Osteoblast (primary cell): Measurements from ENCODE around the gene NTNG1. TPM values are rescaled to one million over a fixed set of nuclear protein-coding genes. Genes with fewer than 3 reads are reported as not detected.

Source experiments
- DNase-seq: peaks from one replicate; pipeline ENCODE4 v3.0.0; 2011; ENCODE audit warnings: low spot score, mixed read lengths; ENCODE audit not compliant: insufficient read length; ENCODE audit errors: missing footprints
- H2AFZ ChIP-seq: 2 replicates; pipeline ENCODE4 v1.6.0; 2011; ENCODE audit warnings: mild to moderate bottlenecking, low read length
- H3K27ac ChIP-seq: 2 replicates; pipeline ENCODE4 v1.5.1; 2011; ENCODE audit warnings: mild to moderate bottlenecking, low read depth, low read length, moderate library complexity
- H3K27me3 ChIP-seq: 2 replicates; pipeline ENCODE4 v1.6.0; 2012; ENCODE audit warnings: mild to moderate bottlenecking, control low read depth, inconsistent platforms, low read length, moderate library complexity; ENCODE audit not compliant: insufficient read depth
- H3K36me3 ChIP-seq: 2 replicates; pipeline ENCODE4 v1.5.1; 2011; ENCODE audit warnings: mild to moderate bottlenecking, low read length, control low read depth, moderate library complexity; ENCODE audit not compliant: insufficient read depth
- H3K4me1 ChIP-seq: 2 replicates; pipeline ENCODE4 v1.5.1; 2011; ENCODE audit warnings: mild to moderate bottlenecking, low read length, control low read depth, moderate library complexity; ENCODE audit not compliant: insufficient read depth
- H3K4me2 ChIP-seq: 2 replicates; pipeline ENCODE4 v1.6.0; 2011; ENCODE audit warnings: mild to moderate bottlenecking, low read length; ENCODE audit not compliant: insufficient read depth
- H3K4me3 ChIP-seq: fragments of 200-600 bp; sonication (generic); 3 replicates; pipeline ENCODE4 v1.5.1; 2012; ENCODE audit warnings: mild to moderate bottlenecking, low read length, inconsistent platforms; ENCODE audit not compliant: insufficient read depth
- H3K79me2 ChIP-seq: 2 replicates; pipeline ENCODE4 v1.6.0; 2012; ENCODE audit warnings: mild to moderate bottlenecking, low read length, control low read depth, inconsistent platforms; ENCODE audit not compliant: insufficient read depth
- H3K9me3 ChIP-seq: 2 replicates; pipeline ENCODE4 v1.5.1; 2011; ENCODE audit warnings: low read depth, low read length, control low read depth
- H4K20me1 ChIP-seq: 2 replicates; pipeline ENCODE4 v1.6.0; 2012; ENCODE audit warnings: mild to moderate bottlenecking, low read length, control low read depth; ENCODE audit not compliant: insufficient read depth
- total RNA-seq: library from RNA; depleted of rRNA; stranded (reverse); fragments of >200 nt; gene quantifications from 2 replicates; pipeline ENCODE4 v1.2.3, GENCODE V29; 2012
- TF ChIP-seq, protein P1 (sequence below): IDR thresholded peaks from 2 replicates; pipeline ENCODE4 v1.5.1; 2011; ENCODE audit warnings: mild to moderate bottlenecking, low read depth, low read length, moderate library complexity; ENCODE audit errors: extremely low read depth

NTNG1 gene
- total RNA-seq, 1 donor: 3.6 TPM

DNA sequence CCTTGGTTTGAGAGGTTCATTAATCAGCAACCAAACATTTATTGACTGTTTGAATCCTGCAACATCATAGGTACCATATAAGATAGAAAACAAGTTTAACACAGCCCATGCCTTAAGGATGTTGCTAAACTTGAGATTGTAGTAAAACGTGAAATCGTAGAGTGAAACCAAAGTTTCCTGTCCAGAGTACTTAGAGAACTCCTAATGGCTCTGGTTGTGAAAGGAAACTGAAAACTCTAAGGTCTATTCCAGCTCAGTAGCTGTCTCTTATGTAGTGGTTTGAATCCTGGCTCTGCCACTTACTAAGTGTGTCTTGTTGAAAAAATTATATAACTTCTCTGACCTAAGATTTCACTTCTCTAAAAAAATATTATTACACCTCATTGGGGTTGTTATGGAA lies 310.9 kb downstream of the NTNG1 start:
- no peak for DNase-seq
- H3K4me3 ChIP-seq: no peak overlapping the region
- TF ChIP-seq, protein P1, sequence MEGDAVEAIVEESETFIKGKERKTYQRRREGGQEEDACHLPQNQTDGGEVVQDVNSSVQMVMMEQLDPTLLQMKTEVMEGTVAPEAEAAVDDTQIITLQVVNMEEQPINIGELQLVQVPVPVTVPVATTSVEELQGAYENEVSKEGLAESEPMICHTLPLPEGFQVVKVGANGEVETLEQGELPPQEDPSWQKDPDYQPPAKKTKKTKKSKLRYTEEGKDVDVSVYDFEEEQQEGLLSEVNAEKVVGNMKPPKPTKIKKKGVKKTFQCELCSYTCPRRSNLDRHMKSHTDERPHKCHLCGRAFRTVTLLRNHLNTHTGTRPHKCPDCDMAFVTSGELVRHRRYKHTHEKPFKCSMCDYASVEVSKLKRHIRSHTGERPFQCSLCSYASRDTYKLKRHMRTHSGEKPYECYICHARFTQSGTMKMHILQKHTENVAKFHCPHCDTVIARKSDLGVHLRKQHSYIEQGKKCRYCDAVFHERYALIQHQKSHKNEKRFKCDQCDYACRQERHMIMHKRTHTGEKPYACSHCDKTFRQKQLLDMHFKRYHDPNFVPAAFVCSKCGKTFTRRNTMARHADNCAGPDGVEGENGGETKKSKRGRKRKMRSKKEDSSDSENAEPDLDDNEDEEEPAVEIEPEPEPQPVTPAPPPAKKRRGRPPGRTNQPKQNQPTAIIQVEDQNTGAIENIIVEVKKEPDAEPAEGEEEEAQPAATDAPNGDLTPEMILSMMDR: no peak

DNA sequence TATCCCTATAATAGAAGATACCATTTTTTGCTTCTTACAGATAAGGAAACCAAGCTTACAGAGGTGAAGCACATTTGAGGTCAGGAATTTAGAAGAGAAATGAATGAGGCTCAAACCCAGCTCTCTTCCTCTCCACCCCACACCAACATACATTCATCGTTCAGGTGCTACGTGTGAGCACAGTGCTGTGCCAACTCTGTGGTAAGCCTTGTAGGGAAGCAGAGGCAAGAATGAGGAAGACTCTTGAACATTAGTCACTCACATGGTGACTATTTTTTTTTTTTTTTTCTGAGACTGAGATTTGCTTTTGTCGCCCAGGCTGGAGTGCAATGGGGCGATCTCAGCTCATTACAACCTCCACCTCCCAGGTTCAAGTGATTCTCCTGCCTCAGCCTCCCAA lies 314.0 kb downstream of the NTNG1 start:
- no peak overlapping the region for H3K4me2 ChIP-seq
- no peak overlapping the region for H3K4me3 ChIP-seq
- TF ChIP-seq, protein P1: no peak
- no peak overlapping the region for H2AFZ ChIP-seq
- H3K27me3 ChIP-seq: no peaks in the 10 kb centered on the region
- H3K9me3 ChIP-seq: no peaks in the 10 kb centered on the region
- no peak overlapping the region for H3K27ac ChIP-seq
- no peaks in the 10 kb centered on the region for H3K4me1 ChIP-seq
- no peaks in the 10 kb centered on the region for H3K36me3 ChIP-seq
- H3K79me2 ChIP-seq: no peaks in the 10 kb centered on the region
- no peaks in the 10 kb centered on the region for H4K20me1 ChIP-seq
- no peak for DNase-seq

More for the DNA sequence above, 310.9 kb downstream of the NTNG1 start:
- H3K9me3 ChIP-seq: no peaks in the 10 kb centered on the region
- H3K27me3 ChIP-seq: no peaks in the 10 kb centered on the region
- H2AFZ ChIP-seq: no peak overlapping the region
- H4K20me1 ChIP-seq: no peaks in the 10 kb centered on the region
- no peaks in the 10 kb centered on the region for H3K36me3 ChIP-seq
- H3K27ac ChIP-seq: no peak overlapping the region
- no peak overlapping the region for H3K4me2 ChIP-seq
- H3K79me2 ChIP-seq: no peaks in the 10 kb centered on the region
- H3K4me1 ChIP-seq: no peaks in the 10 kb centered on the region

DNA sequence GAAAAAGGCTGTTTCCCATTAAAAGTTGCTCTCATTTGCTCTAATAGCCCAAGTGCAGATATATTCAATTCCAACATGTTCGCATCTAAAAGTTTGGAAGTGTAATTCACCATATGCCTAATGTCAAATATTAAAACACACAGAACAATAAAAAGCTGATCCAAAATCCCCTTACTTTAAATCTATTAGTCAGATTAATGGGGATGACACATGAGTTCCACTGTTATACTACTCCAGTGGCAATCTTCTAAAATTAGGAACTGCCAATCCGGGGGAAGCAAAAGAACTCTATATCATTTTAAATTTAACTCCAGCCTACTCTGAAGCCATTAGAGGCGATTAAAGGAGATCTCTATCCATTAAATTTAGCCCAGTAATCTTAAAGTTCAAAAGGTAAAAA lies 317.1 kb downstream of the NTNG1 start:
- no peaks in the 10 kb centered on the region for H3K36me3 ChIP-seq
- no peak overlapping the region for H3K4me3 ChIP-seq
- no peak for DNase-seq
- no peaks in the 10 kb centered on the region for H3K9me3 ChIP-seq
- no peaks in the 10 kb centered on the region for H4K20me1 ChIP-seq
- no peaks in the 10 kb centered on the region for H3K79me2 ChIP-seq
- H3K27ac ChIP-seq: no peak overlapping the region
- TF ChIP-seq, protein P1: no peak
- H3K4me1 ChIP-seq: no peaks in the 10 kb centered on the region
- H3K4me2 ChIP-seq: no peak overlapping the region
- H2AFZ ChIP-seq: no peak overlapping the region
- no peaks in the 10 kb centered on the region for H3K27me3 ChIP-seq

DNA sequence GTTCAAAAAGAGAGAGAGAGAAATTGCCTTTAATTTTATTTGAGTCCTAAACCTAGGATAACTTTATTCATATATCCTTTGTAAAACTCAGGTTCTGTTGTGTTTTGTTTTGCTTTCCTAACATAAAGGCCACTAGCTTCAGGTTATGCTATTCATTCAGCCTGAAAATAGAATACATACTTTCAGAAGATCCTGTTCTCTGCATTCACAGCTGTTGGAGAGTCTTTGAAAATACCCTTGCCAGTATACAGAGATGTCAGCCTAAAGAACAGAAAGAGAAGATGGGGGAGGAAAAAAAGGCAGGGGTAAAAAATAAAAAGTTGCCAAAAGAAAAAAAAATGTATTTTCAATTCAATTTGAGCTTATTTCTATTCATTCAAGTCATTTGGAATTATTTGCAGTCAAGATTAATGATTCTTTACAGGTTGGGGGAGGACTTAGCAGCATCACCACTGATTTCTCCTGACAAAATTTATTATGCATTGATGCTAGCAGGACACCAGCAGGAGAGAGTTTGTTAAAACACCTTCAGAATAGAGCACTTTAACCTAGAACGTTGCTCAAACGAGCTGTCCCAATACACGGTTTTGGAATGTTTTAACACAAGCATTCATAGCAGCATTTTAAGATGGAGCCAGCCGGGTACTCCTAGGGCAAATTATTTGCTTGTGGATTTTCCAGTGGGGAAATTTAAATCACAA lies 318.5 kb downstream of the NTNG1 start:
- DNase-seq: no peak
- H3K4me1 ChIP-seq: no peaks in the 10 kb centered on the region
- H2AFZ ChIP-seq: no peak overlapping the region
- no peak overlapping the region for H3K4me2 ChIP-seq
- H3K9me3 ChIP-seq: no peaks in the 10 kb centered on the region
- no peak overlapping the region for H3K4me3 ChIP-seq
- TF ChIP-seq, protein P1: no peak
- H3K27me3 ChIP-seq: no peaks in the 10 kb centered on the region
- no peaks in the 10 kb centered on the region for H4K20me1 ChIP-seq
- H3K79me2 ChIP-seq: no peaks in the 10 kb centered on the region
- H3K36me3 ChIP-seq: no peaks in the 10 kb centered on the region
- no peak overlapping the region for H3K27ac ChIP-seq
